GM19397 (cell line): ENCODE results near the gene JAKMIP2.

Source experiments
- ATAC-seq: cut with Tn5 transposase; IDR thresholded peaks from one replicate; pipeline ENCODE4 v1.9.1; 2021; ENCODE audit warnings: mild to moderate bottlenecking, moderate library complexity; ENCODE audit not compliant: unreplicated experiment

JAKMIP2 gene

DNA sequence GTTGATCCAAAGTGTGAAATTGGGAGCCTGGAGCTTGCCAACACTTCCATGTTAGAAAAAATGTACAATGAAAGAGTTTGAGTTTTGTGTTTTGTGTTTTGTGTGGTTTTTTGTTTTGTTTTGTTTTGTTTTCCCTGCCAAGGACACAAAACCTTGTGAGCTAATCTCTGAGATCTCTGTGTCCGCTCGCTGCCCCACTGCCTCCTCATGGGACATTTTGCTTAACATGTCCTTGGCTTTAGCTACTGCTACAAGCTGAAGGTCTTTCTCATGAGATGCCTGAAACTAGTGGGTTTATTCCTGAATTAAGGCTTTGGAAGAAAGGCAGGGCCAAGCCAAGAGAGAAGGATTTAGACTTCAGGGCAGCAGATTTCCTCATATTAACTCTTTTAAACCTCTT, 7.3 kb upstream of the JAKMIP2 start:
- ATAC-seq, result no peak

DNA sequence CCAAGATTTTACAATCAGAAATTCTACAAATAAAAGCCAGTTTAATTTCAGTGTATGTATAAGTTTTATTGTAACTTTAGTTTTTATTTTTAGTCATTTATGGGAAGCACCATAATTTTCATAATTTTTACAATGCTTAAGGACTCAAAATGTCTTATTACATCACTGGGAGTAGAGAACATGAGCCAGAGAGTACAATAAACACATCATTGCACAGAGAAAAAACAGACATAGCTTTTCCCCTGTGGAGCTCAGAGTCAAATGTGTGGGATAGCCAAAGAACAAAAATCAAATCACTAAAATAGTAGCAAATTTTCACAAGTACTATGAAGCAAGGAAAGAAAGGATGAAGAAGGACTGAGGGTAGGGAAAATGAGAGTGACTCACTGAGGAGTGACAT, 5.5 kb upstream of the JAKMIP2 start:
- no peak for ATAC-seq

DNA sequence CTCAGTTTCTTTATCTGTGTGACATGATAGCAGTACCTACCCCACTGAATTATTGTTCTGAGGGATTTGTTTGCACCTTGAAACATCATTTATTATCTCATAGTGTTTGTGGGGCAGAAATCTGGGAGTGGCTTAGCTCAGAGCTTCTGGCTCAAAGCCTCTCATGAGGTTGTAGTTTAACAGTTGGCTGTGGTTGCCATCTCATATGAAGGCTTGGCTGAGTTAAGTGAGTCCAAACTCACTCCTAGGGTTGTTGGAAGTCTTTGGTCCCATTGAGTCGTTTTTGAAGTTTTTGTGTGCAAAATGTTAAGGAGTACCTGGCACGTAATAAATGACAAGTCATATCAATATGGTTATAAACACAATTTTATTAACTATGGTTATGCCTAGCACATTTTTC, 3.6 kb upstream of the JAKMIP2 start:
- ATAC-seq, result no peak

DNA sequence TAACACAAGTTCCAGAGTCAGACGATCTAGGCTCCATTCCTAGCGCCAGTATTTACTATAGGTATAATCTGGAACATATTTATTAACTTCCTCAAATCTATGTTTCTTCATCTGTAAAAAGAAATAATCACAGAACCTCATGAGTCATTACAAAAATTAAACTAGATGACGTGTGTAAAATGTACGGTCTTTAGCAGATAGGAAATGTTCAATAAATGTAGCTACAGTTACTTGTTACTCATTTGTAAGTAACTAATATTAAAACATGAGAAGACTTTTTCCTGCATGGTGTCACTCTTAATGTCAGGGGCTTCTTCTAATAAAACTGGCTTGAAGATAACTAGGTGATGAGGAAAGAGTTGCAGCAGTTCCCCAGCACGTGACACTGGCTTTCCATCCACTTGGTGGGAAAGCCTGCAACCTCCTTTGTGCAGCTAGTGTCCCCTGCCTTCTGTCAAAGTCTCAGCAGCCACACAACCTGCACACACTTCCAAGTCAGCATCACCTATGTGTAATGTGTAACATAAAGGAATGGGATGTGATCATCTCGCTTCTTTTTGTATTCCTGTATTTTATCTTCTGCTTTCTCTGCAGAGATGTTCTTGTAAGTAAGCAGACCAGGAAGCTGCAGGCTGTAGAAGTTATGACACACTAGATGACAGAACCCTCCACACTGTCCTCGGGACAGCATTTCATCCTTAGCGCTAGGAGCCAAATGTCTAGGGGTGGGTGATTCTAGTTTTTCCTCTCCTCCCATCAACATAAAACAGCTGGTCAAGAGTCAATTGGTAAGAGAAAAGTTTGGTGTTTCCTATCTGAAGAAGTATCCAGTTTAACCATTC, 1.8 kb upstream of the JAKMIP2 start:
- ATAC-seq, result no peak

DNA sequence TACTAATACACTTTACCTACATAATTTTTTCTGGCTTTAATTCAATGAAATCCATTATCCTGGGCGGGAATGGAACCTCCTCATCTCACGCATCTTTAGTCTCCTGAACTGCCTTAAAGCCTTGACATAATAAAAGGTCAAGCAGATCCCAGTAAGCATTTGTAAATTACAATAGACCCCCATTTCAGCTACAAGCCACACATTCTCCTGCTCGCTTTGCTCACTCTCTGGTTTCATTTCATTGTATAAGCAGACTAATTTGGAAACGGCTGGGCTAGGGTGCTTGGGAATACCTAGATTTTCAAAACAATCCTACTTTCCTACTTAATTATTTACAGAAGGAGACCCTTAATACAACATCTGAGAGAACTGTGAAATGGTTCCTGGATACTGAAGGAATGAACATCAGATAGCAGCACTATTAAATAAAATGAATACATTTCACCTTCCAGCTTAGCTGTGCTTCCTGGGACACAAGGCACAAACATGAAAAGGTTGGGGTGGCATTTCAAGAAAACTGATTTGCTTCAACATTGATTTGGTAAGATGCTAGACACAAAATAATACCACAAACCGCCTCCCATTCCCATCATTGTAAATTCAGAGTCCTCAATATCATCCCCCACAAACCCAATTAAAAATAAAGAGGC, 1.5 kb downstream of the JAKMIP2 start:
- no peak for ATAC-seq

DNA sequence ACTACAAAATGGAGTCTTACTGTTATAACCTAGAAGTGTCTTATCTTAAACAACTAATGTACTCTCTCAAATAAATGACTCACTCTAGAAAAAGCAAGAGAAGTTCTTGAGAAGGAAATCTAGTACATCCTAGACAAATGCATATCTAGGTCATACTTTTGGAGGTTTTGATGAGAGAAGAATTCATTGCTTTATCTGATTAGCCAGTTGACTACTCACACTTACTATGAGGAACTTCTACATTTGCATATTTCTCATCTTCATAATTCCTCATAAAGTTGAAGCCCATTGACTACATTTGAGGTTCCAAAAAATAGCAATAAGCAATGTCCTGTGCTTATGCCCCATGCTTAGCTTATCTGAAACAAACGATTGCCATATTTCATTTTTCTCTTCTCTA, 2.8 kb downstream of the JAKMIP2 start:
- ATAC-seq, result no peak

DNA sequence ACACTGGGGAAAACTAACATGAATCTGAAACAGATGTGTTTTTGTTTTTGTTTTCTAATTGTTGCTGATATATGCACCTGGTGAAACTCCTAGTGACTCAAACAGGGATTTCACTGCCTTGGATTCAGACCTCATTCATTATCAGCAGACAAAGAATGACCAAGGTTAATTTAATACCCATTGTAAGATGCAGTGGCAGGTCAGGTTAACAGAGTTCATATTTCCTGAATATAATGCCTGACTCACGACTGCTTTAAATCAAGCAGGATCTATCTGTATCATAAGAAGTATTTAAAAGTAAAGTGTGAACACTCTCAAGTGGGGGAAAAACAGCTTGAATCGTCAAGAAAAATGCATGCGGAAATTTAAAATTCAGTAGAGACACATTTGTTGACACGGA, 5.5 kb downstream of the JAKMIP2 start:
- ATAC-seq, result no peak

DNA sequence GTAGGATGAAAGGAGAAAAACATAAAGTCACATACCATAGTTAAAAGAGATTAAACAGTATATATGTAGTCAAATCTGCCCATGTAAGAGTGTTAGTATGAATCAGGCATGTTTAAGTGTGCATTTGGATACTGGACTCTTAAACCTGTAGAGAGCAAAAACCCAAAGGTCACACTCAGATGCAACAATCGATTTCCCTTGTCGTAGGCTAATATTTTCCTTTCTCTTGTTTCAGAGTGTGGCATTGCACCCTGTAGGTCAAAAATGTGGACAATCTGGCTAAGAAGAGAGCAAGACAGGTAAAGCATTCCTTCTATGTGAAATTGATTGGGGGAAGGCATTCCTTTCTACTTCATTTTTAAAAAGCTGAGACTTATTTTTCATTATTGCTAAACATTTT, 8.9 kb downstream of the JAKMIP2 start:
- ATAC-seq, result no peak

DNA sequence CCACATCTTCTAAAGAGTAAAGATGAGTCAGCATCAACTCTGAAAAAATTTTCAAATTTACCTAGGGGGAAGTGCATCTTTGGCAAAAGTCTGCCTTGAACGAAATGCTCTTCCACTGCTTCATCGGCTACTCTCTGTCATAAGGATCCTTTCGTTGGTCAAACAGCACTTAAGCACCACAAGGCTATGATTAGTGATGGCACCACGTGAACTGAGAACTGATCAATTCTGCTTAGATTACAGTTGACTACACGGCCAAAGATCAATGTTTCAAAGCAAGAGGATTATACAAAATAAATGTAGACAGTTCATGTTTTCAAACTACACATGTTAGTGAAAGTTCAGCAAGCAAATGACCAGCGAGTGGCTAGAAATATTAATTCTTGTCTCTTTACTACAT, 9.4 kb downstream of the JAKMIP2 start:
- no peak for ATAC-seq

DNA sequence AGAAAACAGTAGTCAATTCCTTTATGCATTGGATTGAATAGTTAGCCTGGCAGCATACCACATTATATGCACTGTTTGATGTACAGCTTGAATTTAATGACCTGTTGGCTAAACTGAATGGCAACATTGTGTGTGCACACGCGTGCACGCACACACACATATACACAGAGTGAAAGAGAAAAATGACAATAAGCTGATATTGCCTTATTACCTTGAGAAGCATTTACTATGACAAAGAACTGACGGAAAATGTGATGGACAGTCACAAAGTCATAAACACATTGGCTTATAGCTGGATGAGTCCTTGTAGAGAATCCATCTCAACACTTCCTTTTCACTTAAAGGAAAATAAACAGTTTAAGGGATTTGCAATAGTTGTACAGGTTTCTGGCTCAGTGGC, 15.5 kb downstream of the JAKMIP2 start:
- no peak for ATAC-seq

DNA sequence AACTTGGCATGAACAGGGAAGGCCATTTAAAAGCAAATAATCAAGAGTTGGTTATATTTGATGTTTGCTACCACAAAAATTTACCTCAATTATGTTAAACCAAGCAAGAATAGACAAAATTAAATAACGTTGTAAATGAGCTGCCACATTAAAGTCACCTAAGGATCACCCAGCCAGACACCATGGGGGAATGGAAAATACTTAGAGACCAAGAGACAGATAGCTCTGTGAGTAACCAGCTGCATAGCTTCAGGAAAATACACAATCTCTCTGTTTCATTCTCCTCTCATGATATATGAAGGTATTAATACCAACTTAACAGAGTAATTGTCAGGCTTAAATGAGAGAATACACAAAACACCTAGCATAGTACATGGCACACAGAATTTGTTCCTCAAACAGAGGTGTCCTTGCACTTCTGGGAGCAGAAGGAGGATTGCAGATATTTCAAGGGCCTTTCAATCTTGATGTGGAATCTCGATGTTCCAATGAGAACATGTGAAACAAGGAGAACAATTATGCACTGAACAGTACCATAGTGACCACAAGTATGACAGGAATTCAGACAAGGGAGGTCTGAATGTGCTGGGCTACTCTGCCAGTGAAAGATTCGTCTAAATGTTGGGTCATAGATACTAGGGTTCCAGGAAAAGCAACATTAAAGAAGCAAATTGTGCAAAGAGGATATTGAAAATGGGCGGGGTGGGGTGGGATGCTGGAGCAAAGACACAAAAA, 18.6 kb downstream of the JAKMIP2 start:
- ATAC-seq, result no peak

DNA sequence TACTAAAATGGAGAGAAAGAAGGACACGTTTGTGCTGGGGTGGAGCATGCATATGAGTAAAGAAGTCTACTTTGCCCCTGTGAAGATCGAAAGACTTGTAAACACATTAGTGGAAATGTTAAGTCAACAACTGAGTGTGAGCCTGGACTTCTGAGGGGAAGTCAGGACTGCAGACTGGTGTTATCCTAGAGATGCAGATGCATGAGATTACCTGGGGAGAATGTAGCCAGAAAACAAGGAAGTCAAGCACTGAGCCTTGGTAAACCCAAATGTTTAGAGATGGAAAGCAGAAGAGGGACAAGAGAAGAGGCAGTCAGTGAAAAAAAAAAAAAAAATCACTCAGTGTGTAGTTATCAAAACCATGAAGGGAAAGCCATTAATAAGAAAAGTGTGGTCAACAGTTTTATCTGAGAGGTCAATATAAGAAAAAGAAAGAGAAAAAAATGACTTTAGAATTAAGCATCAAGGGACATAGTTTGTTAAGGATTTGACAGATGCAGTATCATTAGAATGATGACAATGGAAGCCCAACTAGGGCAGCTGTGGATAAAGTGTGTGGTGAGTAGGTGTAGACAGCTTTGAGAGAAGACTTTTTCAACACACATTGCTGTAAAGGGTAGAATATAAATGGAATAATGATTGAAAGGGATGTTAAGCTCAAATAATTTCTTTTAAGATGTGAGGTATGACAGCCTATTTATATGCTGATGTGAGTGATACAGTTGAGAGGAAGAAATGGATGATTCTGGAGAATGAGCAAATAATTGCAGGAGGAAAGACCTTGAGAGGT, 22.2 kb downstream of the JAKMIP2 start:
- no peak for ATAC-seq

DNA sequence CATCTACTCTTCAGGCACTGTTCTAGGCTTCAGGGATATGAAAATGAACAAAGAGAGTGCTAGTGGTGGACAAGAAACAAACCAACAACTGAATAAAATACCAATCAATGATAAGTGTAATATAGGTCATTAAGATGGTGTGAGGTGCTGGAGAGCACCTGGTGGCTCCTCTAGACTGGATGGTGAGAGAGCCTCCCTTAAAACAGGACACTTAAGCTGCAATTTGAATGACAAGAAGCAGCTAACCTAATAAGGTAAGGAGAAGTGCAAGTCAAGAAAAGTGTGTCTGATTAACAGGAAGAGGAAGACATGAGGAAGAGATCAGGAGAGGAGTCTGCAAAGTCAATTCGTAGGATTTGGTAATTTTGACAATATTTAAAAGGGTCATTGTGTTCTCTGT, 23.1 kb downstream of the JAKMIP2 start:
- no peak for ATAC-seq

DNA sequence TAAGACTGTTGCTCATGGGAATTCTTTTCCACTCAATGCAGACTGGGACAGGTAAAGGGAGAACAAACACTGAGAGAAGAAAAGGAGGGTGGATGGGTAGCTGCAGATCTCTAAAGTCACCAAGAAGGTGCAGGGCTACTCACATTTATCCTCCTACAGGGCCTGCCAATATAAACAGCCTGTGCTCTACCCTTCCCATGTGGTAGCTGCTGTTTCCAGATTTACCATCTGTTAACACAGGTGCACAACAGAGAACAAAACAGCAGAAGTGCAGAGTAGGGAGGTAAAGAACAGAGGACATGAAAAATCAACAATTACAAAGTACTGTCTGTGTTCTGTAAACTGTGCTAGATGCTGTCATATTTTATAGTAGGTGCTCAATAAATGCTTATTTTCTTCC, 26.0 kb downstream of the JAKMIP2 start:
- no peak for ATAC-seq

DNA sequence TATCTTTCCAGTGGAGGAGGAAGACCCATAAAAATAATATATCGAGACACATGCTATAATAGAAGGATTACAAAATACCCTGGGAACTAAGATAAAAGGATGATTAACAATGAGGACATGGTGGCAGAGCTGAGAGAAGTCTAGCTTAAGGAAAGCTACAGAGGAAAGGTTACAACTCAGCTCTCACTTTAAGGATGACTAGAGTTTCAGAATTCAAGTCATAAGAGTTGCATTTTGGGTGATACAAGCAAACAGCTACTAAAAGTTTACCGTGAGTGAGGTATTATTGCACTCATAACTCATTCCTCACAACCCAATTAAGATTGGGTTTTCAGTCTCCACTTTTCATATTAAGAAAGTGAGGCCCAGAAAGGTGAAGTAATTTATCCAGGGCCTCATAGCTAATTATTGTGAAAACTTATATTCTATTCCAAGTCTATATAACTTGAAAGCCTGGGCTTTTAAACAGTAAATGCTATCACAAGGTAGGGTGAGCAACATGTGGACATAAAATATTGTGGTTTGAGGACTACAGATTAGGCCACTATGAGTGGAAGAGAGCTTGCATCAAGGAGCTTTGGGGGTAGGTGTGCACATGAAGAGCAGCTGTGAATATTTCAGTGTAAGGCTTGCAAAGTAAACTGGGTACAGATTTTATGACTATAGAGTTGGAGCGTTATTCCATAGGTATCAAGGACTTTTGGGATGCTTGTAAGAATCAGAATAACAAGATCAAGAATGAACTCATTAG, 28.0 kb downstream of the JAKMIP2 start:
- ATAC-seq, result no peak

DNA sequence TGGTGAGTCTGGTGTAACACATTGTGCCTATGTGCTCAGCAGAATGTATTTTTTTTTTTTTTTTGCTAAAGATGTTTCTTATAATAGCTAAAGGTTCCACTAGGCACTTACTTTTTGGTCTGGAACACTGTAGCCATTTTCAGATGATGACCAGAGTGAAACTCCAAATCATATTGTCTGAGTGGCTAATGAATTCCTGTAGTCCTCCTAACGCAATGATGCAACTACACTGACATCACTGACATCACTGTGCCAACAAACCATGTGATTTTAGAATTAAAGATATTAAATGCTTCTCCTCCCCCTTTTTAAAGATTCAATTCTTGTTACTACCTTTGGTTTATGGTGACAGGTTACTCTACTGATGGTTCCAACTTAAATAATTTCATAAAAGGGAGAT, 28.8 kb downstream of the JAKMIP2 start:
- no peak for ATAC-seq

DNA sequence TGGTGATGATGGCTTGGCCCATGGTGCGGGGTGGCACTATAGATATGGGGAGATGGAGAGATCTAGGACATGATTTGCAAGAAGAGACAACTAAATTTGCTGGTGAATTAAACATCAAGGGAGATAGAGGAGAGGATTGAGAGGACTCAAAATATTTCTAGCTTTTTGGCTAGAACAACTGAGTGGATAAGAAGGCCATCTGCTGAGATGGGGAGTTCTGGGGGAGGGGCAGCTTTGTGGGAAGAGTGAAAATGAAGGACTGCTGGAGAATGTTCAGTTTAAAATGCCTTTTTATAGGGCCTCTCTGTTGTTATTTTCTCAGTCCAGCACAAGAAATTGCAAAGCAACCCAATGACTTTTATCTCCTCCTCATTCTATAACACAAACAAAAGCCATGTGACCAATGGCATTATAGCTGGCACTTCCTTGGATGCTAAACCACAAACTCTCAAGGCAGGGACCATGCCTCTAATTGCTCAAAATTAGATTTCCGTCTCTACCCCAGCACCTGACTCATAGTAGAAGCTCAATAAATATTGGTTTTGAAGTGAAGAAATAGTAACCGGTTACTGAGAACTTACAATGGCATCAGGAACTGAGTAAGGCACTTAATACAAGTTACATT, 29.8 kb downstream of the JAKMIP2 start:
- no peak for ATAC-seq

DNA sequence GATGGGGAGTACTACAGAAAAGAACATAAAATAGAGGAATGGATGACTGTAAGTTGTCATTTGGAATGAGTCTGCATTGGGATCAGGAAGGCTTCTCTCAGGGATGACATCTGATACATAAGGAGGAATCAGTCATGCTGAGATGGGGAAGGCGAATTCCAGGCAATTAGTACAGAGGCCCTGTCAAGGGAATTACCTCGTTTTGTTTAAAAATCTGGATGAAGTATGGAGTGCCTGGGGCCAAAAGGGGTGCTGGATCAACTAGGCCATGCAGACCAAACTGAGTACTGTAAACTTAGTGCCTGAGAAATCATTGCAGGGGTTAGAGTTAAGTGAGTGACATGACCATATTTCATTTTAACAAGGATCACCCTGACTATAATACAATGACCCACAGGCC, 30.5 kb downstream of the JAKMIP2 start:
- no peak for ATAC-seq

DNA sequence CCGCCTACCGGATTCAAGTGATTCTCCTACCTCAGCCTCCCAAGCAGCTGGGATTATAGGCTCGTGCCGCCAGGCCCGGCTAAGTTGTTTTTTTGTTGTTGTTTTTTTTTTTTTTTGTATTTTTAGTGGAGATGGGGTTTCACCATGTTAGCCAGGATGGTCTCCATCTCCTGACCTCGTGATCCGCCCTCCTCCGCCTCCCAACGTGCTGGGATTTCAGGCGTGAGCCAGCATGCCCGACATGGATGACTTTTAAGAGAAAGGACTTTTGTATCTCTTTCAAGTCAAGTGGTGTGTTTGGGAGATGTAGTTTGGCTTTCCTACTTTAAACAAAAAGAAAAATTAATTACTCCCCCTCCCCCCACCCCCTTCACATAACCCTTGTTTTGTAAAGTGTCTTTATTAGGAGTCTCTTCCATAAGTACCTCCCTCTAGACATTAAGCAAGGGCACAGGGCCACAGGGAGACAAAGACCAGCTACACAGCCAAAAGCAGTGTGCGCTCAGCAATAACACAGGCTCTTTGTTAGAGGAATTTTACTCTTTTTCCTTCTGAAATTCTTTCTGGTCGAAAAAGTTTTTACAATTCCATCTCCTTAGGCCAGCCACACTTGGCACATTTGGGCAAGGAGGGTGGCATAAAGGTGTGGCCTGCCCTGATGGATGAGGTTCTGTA, 31.2 kb downstream of the JAKMIP2 start:
- ATAC-seq, result no peak
